Gastrocnemius medialis (tissue), 4 donors: Measurements from ENCODE around the gene CT45A6. TPM values are rescaled to one million over a fixed set of nuclear protein-coding genes. Genes with fewer than 3 reads are reported as not detected.
"Not testable (repeated sequence)": the region's sequence is repeated elsewhere in the genome, so short reads cannot be mapped to it uniquely, and the experiment has no call there.

Source experiments
- ATAC-seq, 2 donors: fragments of 150-250 bp; one replicate each; pipeline ENCODE4 v1.9.1; 2016
- DNase-seq, 2 donors: peaks; one replicate each; pipeline ENCODE4 v3.0.0-alpha.2; 2019
- H3K27ac ChIP-seq, 4 donors: fragments of 200-600 bp; sonication (generic); 1 replicate in 1 of 4; 2 replicates in 3 of 4; pipeline ENCODE4 v1.5.1; 2016 to 2018; ENCODE audit warnings: mild to moderate bottlenecking in 2 of 4, moderate library complexity in 1 of 4
- H3K27me3 ChIP-seq, 3 donors: fragments of 200-600 bp; sonication (generic) in 2 of 3; 1 replicate in 1 of 3; 2 replicates in 2 of 3; pipeline versions ENCODE4 v1.5.1 to v1.6.0; 2016 to 2019; ENCODE audit warnings: mild to moderate bottlenecking in 1 of 3, moderate library complexity in 1 of 3
- H3K36me3 ChIP-seq, 2 donors: fragments of 200-600 bp; sonication (generic) in 1 of 2; one replicate each; pipeline ENCODE4 v1.5.1; 2017 to 2018
- H3K4me1 ChIP-seq, 2 donors: fragments of 200-600 bp; sonication (generic) in 1 of 2; one replicate each; pipeline ENCODE4 v1.5.1; 2016 to 2017; ENCODE audit warnings: mild to moderate bottlenecking in 2 of 2
- H3K4me3 ChIP-seq, 4 donors: fragments of 200-600 bp; sonication (generic) in 3 of 4; 1 replicate in 1 of 4; 2 replicates in 3 of 4; pipeline ENCODE4 v1.5.1; 2016 to 2019; ENCODE audit warnings: mild to moderate bottlenecking in 2 of 4
- H3K9me3 ChIP-seq, 3 donors: fragments of 200-600 bp; sonication (generic) in 2 of 3; 1 replicate in 1 of 3; 2 replicates in 2 of 3; pipeline ENCODE4 v1.5.1; 2016 to 2019
- in situ Hi-C, 4 donors: fragments of 200-750 bp; cut with MboI; loops; one replicate each; pipeline versions ENCODE4 v1.15.0 to v1.8.0; 2017; ENCODE audit warnings: low sequenced_read_pairs in 4 of 4
- intact Hi-C: fragments of 100-400 bp; cut with DNase I; formaldehyde crosslinking; loops from one replicate; pipeline ENCODE4 v1.15.1; 2023; ENCODE audit warnings: low total_unique reads
- total RNA-seq, 4 donors: library from RNA; depleted of rRNA; stranded (reverse); fragments of >200 nt; gene quantifications; one replicate each; pipeline versions ENCODE4 v1.1.0 to v1.2.3, GENCODE V29; 2016

The CT45A6 gene, protein sequence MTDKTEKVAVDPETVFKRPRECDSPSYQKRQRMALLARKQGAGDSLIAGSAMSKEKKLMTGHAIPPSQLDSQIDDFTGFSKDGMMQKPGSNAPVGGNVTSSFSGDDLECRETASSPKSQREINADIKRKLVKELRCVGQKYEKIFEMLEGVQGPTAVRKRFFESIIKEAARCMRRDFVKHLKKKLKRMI
- total RNA-seq: not detected

DNA sequence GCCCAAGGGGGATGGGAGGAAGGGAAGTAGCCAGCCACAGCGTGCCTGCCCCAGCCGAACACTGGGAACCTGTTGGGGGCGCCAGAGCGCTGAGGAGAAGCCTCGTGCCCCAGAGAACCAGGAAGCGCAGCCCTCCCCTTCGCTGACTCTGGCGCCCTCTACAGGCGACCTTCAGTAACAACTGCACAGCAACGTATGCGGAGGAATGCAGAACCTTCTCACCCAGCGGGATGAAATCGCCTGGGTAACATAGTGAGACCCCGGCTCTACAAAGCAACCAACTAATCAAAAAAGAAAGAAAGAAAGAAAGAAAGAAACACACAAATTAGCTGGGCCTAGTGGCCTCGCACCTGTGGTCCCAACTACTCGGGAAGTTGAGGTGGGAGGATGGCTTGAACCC, at the start of gene CT45A6:
TSS of gene CT45A6 (minus strand) at position 101 of the 400 bp plus-strand sequence. CDS start 3,794 bp downstream, outside the sequence.
- ATAC-seq, H3K4me3 ChIP-seq, intact Hi-C loops, DNase-seq, H3K27ac ChIP-seq, H3K9me3 ChIP-seq, H3K27me3 ChIP-seq, in situ Hi-C loops, H3K36me3 ChIP-seq, H3K4me1 ChIP-seq: not testable (repeated sequence)

- H3K9me3 ChIP-seq, ATAC-seq, H3K36me3 ChIP-seq, H3K4me1 ChIP-seq, H3K4me3 ChIP-seq, DNase-seq, H3K27ac ChIP-seq, intact Hi-C loops, in situ Hi-C loops, H3K27me3 ChIP-seq: not testable (repeated sequence)
These were observed 34.6 kb upstream of the CT45A6 start, which contains the start of gene CT45A7 for GRCh38 chrX:135837180-135837579. Gene CT45A7 (minus strand): TSS chrX:135837280. CDS start chrX:135833533, 3,747 bp downstream.

GRCh38 chrX:135819912-135820311, 17.3 kb upstream of the CT45A6 start, which contains the start of gene CT45A2:
Gene CT45A2 (minus strand): TSS chrX:135820012. CDS start chrX:135816265, 3,747 bp downstream.
- H3K4me3 ChIP-seq, H3K27me3 ChIP-seq, H3K9me3 ChIP-seq, in situ Hi-C loops, H3K4me1 ChIP-seq, DNase-seq, H3K36me3 ChIP-seq, ATAC-seq, intact Hi-C loops, H3K27ac ChIP-seq: not testable (repeated sequence)

DNA sequence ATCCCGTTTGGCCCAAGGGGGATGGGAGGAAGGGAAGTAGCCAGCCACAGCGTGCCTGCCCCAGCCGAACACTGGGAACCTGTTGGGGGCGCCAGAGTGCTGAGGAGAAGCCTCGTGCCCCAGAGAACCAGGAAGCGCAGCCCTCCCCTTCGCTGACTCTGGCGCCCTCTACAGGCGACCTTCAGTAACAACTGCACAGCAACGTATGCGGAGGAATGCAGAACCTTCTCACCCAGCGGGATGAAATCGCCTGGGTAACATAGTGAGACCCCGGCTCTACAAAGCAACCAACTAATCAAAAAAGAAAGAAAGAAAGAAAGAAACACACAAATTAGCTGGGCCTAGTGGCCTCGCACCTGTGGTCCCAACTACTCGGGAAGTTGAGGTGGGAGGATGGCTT, 17.2 kb downstream of the CT45A6 start, which contains the start of gene CT45A5:
TSS of gene CT45A5 (minus strand) at position 101 of the 400 bp plus-strand sequence. CDS start 3,774 bp downstream, outside the sequence.
- H3K9me3 ChIP-seq, DNase-seq, in situ Hi-C loops, H3K36me3 ChIP-seq, ATAC-seq, H3K27ac ChIP-seq, H3K27me3 ChIP-seq, H3K4me1 ChIP-seq, H3K4me3 ChIP-seq, intact Hi-C loops: not testable (repeated sequence)

- H3K36me3 ChIP-seq, H3K27ac ChIP-seq, H3K4me1 ChIP-seq, in situ Hi-C loops, DNase-seq, H3K9me3 ChIP-seq, intact Hi-C loops, ATAC-seq, H3K27me3 ChIP-seq, H3K4me3 ChIP-seq: not testable (repeated sequence)
These were observed 34.5 kb downstream of the CT45A6 start, which contains the start of gene CT45A3 for GRCh38 chrX:135768091-135768490. Gene CT45A3 (minus strand): TSS chrX:135768191. CDS start chrX:135764444, 3,747 bp downstream.

GRCh38 chrX:135744739-135745138, 57.8 kb downstream of the CT45A6 start:
- H3K4me3 ChIP-seq, intact Hi-C loops, H3K4me1 ChIP-seq, H3K27ac ChIP-seq, H3K9me3 ChIP-seq, DNase-seq, H3K27me3 ChIP-seq, in situ Hi-C loops, ATAC-seq, H3K36me3 ChIP-seq: not testable (repeated sequence)

Other genes starting within 250 kb of the CT45A6 start
- not detected for gene CT45A1, start 89.1 kb downstream of the CT45A6 start, total RNA-seq
- gene CT45A3, start 34.6 kb downstream of the CT45A6 start, total RNA-seq: not detected
- not detected for gene CT45A5, start 17.3 kb downstream of the CT45A6 start, total RNA-seq
- not detected for gene CT45A2, start 17.2 kb upstream of the CT45A6 start, total RNA-seq
- gene CT45A7, start 34.5 kb upstream of the CT45A6 start, total RNA-seq: not detected
- gene CT45A8, start 51.8 kb upstream of the CT45A6 start, total RNA-seq: not detected
- not detected for gene CT45A9, start 69.0 kb upstream of the CT45A6 start, total RNA-seq
- gene CT45A10, start 90.7 kb upstream of the CT45A6 start, total RNA-seq: not detected
- gene SAGE1, start 90.9 kb upstream of the CT45A6 start, total RNA-seq: not detected
- 10 to 100 TPM; 20.6 to 29.2 (median 23.5) TPM for gene MMGT1, start 171.2 kb upstream of the CT45A6 start, total RNA-seq
- 10 to 100 TPM; 13.3 to 18.7 (median 15.2) TPM for gene SLC9A6, start 182.6 kb upstream of the CT45A6 start, total RNA-seq